ENCODE data around the gene ACAP1.

ACAP1 gene

DNA sequence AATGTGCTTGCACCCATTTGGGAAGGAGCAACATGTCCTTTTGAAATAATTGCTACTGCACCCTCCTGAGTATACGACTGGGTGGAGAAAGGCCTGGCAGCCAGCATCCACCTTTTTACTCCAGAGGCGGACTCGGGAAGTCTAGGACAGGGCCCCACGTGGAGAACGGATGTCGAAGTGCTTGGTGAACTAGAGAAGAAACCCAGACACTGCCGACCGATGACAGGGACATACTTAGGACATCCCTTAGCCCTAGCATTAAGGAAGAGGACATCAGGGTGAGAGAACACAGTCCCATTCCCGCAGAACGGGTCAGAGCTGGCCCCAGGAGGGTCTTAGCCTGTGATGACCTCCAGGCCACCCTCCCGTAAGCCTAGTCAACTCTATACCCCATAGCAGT, 45.6 kb upstream of the ACAP1 start:
- TF ChIP-seq PPARA (CRISPR knock-in tag; IDR thresholded peaks at IDR 0.05; ENCODE audit: borderline replicate concordance) (no peak), TSHZ2 (CRISPR knock-in tag; IDR thresholded peaks at IDR 0.05) (no peak), OSR1 (CRISPR knock-in tag; IDR thresholded peaks at IDR 0.05) (no peak), ZNF70 (CRISPR knock-in tag; IDR thresholded peaks at IDR 0.05) (no peak), SNAI2 (CRISPR knock-in tag; IDR thresholded peaks at IDR 0.05) (no peak), PATZ1 (CRISPR knock-in tag; IDR thresholded peaks at IDR 0.05; ENCODE audit: borderline replicate concordance) (no peak), CREB5 (CRISPR knock-in tag; IDR thresholded peaks at IDR 0.05; ENCODE audit: low read depth) (no peak), ZFP3 (CRISPR knock-in tag; IDR thresholded peaks at IDR 0.05) (no peak), ZNF565 (CRISPR knock-in tag; conservative IDR thresholded peaks at IDR 0.05; ENCODE audit: low read depth) (no peak), ZNF8 (CRISPR knock-in tag; IDR thresholded peaks at IDR 0.05) (no peak)
- TF ChIP-seq, protein P1, sequence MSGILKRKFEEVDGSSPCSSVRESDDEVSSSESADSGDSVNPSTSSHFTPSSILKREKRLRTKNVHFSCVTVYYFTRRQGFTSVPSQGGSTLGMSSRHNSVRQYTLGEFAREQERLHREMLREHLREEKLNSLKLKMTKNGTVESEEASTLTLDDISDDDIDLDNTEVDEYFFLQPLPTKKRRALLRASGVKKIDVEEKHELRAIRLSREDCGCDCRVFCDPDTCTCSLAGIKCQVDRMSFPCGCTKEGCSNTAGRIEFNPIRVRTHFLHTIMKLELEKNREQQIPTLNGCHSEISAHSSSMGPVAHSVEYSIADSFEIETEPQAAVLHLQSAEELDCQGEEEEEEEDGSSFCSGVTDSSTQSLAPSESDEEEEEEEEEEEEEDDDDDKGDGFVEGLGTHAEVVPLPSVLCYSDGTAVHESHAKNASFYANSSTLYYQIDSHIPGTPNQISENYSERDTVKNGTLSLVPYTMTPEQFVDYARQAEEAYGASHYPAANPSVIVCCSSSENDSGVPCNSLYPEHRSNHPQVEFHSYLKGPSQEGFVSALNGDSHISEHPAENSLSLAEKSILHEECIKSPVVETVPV (CRISPR knock-in tag; IDR thresholded peaks at IDR 0.05): no peak
- no peak for ATAC-seq

GRCh38 chr17:7292194-7292593, 44.1 kb upstream of the ACAP1 start:
- ATAC-seq: no peak
- TF ChIP-seq BACH2 (CRISPR knock-in tag; IDR thresholded peaks at IDR 0.05; ENCODE audit: borderline replicate concordance): no peak

GRCh38 chr17:7292729-7293128, 43.6 kb upstream of the ACAP1 start:
- TF ChIP-seq ZFP30 (CRISPR knock-in tag; IDR thresholded peaks at IDR 0.05) (no peak), ZNF8 (CRISPR knock-in tag; IDR thresholded peaks at IDR 0.05) (no peak), ARNTL (CRISPR knock-in tag; IDR thresholded peaks at IDR 0.05; ENCODE audit: borderline replicate concordance, low read depth) (no peak), SNAI2 (CRISPR knock-in tag; IDR thresholded peaks at IDR 0.05) (no peak), BACH2 (CRISPR knock-in tag; IDR thresholded peaks at IDR 0.05; ENCODE audit: borderline replicate concordance) (no peak), OSR1 (CRISPR knock-in tag; IDR thresholded peaks at IDR 0.05) (no peak), RARB (CRISPR knock-in tag; IDR thresholded peaks at IDR 0.05) (no peak), TSHZ2 (CRISPR knock-in tag; IDR thresholded peaks at IDR 0.05) (no peak), ZFP3 (CRISPR knock-in tag; IDR thresholded peaks at IDR 0.05) (no peak), CREB5 (CRISPR knock-in tag; IDR thresholded peaks at IDR 0.05; ENCODE audit: low read depth) (no peak), ISL1 (CRISPR knock-in tag; IDR thresholded peaks at IDR 0.05) (no peak), PATZ1 (CRISPR knock-in tag; IDR thresholded peaks at IDR 0.05; ENCODE audit: borderline replicate concordance) (no peak)
- ATAC-seq: no peak

All from SK-N-SH treated with all-trans-retinoic acid at 6 μM for 48 hours (cell line).